Measurements from ENCODE around the gene TACR3. TPM values are rescaled to one million over a fixed set of nuclear protein-coding genes. Genes with fewer than 3 reads are reported as not detected.
"Not testable (repeated sequence)": the region's sequence is repeated elsewhere in the genome, so short reads cannot be mapped to it uniquely, and the experiment has no call there.

The TACR3 gene
- total RNA-seq, 1 experiment from 2014 or later, result not detected

GRCh38 chr4:103692615-103693014 lies 27.2 kb downstream of the TACR3 start:
- Histone ChIP-seq H3K4me2 (ENCODE audit: low read length) (no peak overlapping the region), H3F3A (ENCODE audit: low read length, unreplicated experiment) (no peaks in the 10 kb centered on the region), H3K4me1 (ENCODE audit: insufficient read depth, low read length) (no peaks in the 10 kb centered on the region), H3K4me3 (ENCODE audit: low read length) (no peak overlapping the region), H3K27me3 (ENCODE audit: low read length) (no peaks in the 10 kb centered on the region), H4K20me1 (ENCODE audit: low read length) (no peaks in the 10 kb centered on the region), H3K79me2 (ENCODE audit: low read length) (no peaks in the 10 kb centered on the region), H3K9ac (ENCODE audit: low read length) (no peak overlapping the region), H3K36me3 (ENCODE audit: low read depth, low read length) (no peaks in the 10 kb centered on the region), H3K9me2 (replicated peaks; ENCODE audit: low read length) (no peaks in the 10 kb centered on the region), H3K27ac (ENCODE audit: low read length) (no peak overlapping the region), H3K9me3 (ENCODE audit: low read length) (no peaks in the 10 kb centered on the region), H2AFZ (ENCODE audit: low read length) (no peak overlapping the region)
- TF ChIP-seq EZH2 (IDR thresholded peaks at IDR 0.05; ENCODE audit: low read length, unreplicated experiment), result no peak
- TF ChIP-seq EZH2phosphoT487 (IDR thresholded peaks at IDR 0.05; ENCODE audit: borderline replicate concordance, low read length), result no peak
- TF ChIP-seq CTCF (conservative IDR thresholded peaks at IDR 0.05; ENCODE audit: low read depth, low read length), result no peak
- no TSS peak for BruUV-seq (replicated peaks)
- ChIA-PET CTCF (no interaction called here), POLR2A (ENCODE audit: unreplicated experiment) (no interaction called here)
- DNase-seq (peak; percentile 40), ATAC-seq (peak; percentile 82)
- intact Hi-C loops (cut with micrococcal nuclease), result no loop called here

- no peaks in the 10 kb centered on the region for H4K20me1 ChIP-seq (ENCODE audit: low read length)
- no peaks in the 10 kb centered on the region for H3K9me2 ChIP-seq (replicated peaks; ENCODE audit: low read length)
- no peaks in the 10 kb centered on the region for H3K27me3 ChIP-seq (ENCODE audit: low read length)
- no TSS peak for BruUV-seq (replicated peaks)
- H3K9ac ChIP-seq (ENCODE audit: low read length), result no peak overlapping the region
- DNase-seq (no peak), ATAC-seq (no peak)
- intact Hi-C loops (cut with micrococcal nuclease), result no loop called here
- no peaks in the 10 kb centered on the region for H3K79me2 ChIP-seq (ENCODE audit: low read length)
- H2AFZ ChIP-seq (ENCODE audit: low read length), result no peak overlapping the region
- no peak overlapping the region for H3K27ac ChIP-seq (ENCODE audit: low read length)
- no peaks in the 10 kb centered on the region for H3K36me3 ChIP-seq (ENCODE audit: low read depth, low read length)
- TF ChIP-seq EZH2 (IDR thresholded peaks at IDR 0.05; ENCODE audit: low read length, unreplicated experiment), result no peak
- no peak for TF ChIP-seq CTCF (conservative IDR thresholded peaks at IDR 0.05; ENCODE audit: low read depth, low read length)
- TF ChIP-seq EZH2phosphoT487 (IDR thresholded peaks at IDR 0.05; ENCODE audit: borderline replicate concordance, low read length), result no peak
- no peak overlapping the region for H3K4me3 ChIP-seq (ENCODE audit: low read length)
- H3K4me2 ChIP-seq (ENCODE audit: low read length), result no peak overlapping the region
- H3K9me3 ChIP-seq (ENCODE audit: low read length), result no peaks in the 10 kb centered on the region
- POLR2A ChIA-PET (ENCODE audit: unreplicated experiment), result no interaction called here
- CTCF ChIA-PET, result no interaction called here
- no peaks in the 10 kb centered on the region for H3K4me1 ChIP-seq (ENCODE audit: insufficient read depth, low read length)
- H3F3A ChIP-seq (ENCODE audit: low read length, unreplicated experiment), result no peaks in the 10 kb centered on the region
Observed at GRCh38 chr4:103673983-103674382, 45.8 kb downstream of the TACR3 start.

GRCh38 chr4:103666764-103667163 lies 53.0 kb downstream of the TACR3 start:
- H3K9me3 ChIP-seq (ENCODE audit: low read length); H3K4me2 ChIP-seq (ENCODE audit: low read length); CTCF ChIA-PET; H3K27me3 ChIP-seq (ENCODE audit: low read length); BruUV-seq (replicated peaks); H3K4me3 ChIP-seq (ENCODE audit: low read length); H3K9ac ChIP-seq (ENCODE audit: low read length); H3F3A ChIP-seq (ENCODE audit: low read length, unreplicated experiment); ATAC-seq; H3K4me1 ChIP-seq (ENCODE audit: insufficient read depth, low read length); H2AFZ ChIP-seq (ENCODE audit: low read length); H3K27ac ChIP-seq (ENCODE audit: low read length); intact Hi-C loops (cut with micrococcal nuclease); DNase-seq; POLR2A ChIA-PET (ENCODE audit: unreplicated experiment); H3K36me3 ChIP-seq (ENCODE audit: low read depth, low read length); H3K79me2 ChIP-seq (ENCODE audit: low read length); H3K9me2 ChIP-seq (replicated peaks; ENCODE audit: low read length); H4K20me1 ChIP-seq (ENCODE audit: low read length): not testable (repeated sequence)

Measured in PC-3 (cell line).